Stimulated activated CD8-positive, alpha-beta memory T cell treated with anti-CD3 and anti-CD28 coated beads, Interleukin-12 subunit alpha, Interleukin-12 subunit beta, amount 100 ng/mL, for 1 hour (primary cell): ENCODE data around the gene LGMN.

Experiments
- DNase-seq: peaks from one replicate; pipeline ENCODE4 v3.0.0-alpha.2; 2020; ENCODE audit warnings: low read depth

The LGMN gene

GRCh38 chr14:92675976-92676375, 72.5 kb downstream of the LGMN start:
- no peak for DNase-seq

- no peak for DNase-seq
These were observed 73.0 kb downstream of the LGMN start for GRCh38 chr14:92675421-92675820.

GRCh38 chr14:92673601-92674150, 74.8 kb downstream of the LGMN start:
- DNase-seq, result no peak

- DNase-seq, result no peak
These were observed 77.6 kb downstream of the LGMN start for GRCh38 chr14:92670643-92671366.

- DNase-seq, result no peak
These were observed 78.3 kb downstream of the LGMN start for GRCh38 chr14:92670160-92670559.

GRCh38 chr14:92668276-92668973, 80.0 kb downstream of the LGMN start:
- no peak for DNase-seq

- no peak for DNase-seq
These were observed 82.2 kb downstream of the LGMN start for GRCh38 chr14:92666251-92666650.

GRCh38 chr14:92665661-92666110, 82.7 kb downstream of the LGMN start:
- no peak for DNase-seq

- DNase-seq, result no peak
These were observed 85.4 kb downstream of the LGMN start for GRCh38 chr14:92663049-92663448.

GRCh38 chr14:92660571-92660970, 87.9 kb downstream of the LGMN start:
- DNase-seq, result no peak

- DNase-seq, result no peak
These were observed 88.5 kb downstream of the LGMN start for GRCh38 chr14:92659765-92660561.

- no peak for DNase-seq
These were observed 89.7 kb downstream of the LGMN start for GRCh38 chr14:92658684-92659083.

GRCh38 chr14:92658160-92658559, 90.3 kb downstream of the LGMN start:
- DNase-seq, result no peak

- DNase-seq, result no peak
These were observed 90.8 kb downstream of the LGMN start for GRCh38 chr14:92657457-92658142.

GRCh38 chr14:92656306-92657081, 91.9 kb downstream of the LGMN start:
- no peak for DNase-seq

GRCh38 chr14:92655419-92656201, 92.8 kb downstream of the LGMN start:
- no peak for DNase-seq

GRCh38 chr14:92654239-92654901, 94.1 kb downstream of the LGMN start:
- no peak for DNase-seq
